Psoas muscle (tissue), 8 donors: ENCODE results near the gene SCAMP2. TPM values are rescaled to one million over a fixed set of nuclear protein-coding genes. Genes with fewer than 3 reads are reported as not detected.

Experiments
- ATAC-seq, 4 donors: fragments of 200-7000 bp; cut with Tn5 transposase; one replicate each; pipeline ENCODE4 v1.9.1; 2020; ENCODE audit warnings: moderate library complexity in 3 of 4, mild to moderate bottlenecking in 2 of 4
- DNase-seq, 2 donors: peaks; one replicate each; pipeline ENCODE4 v3.0.0-alpha.2; 2020
- H3K27ac ChIP-seq: fragments of 200-600 bp; one replicate; pipeline ENCODE4 v1.8.0; 2022
- H3K27me3 ChIP-seq, 3 donors: fragments of 200-600 bp in 1 of 3; one replicate each; pipeline versions ENCODE4 v1.6.1 to v1.8.0; 2013 to 2022; ENCODE audit warnings: low read length in 2 of 3, mild to moderate bottlenecking in 2 of 3, moderate library complexity in 1 of 3; ENCODE audit not compliant: insufficient read depth in 3 of 3
- H3K36me3 ChIP-seq, 2 donors: fragments of 200-600 bp in 1 of 2; one replicate each; pipeline versions ENCODE4 v1.6.1 to v1.8.0; 2013 to 2022; ENCODE audit warnings: low read depth in 1 of 2, mild to moderate bottlenecking in 1 of 2, moderate library complexity in 1 of 2; ENCODE audit not compliant: insufficient read depth in 1 of 2
- H3K4me1 ChIP-seq: fragments of 200-600 bp; one replicate; pipeline ENCODE4 v1.8.0; 2022
- H3K4me3 ChIP-seq: fragments of 200-600 bp; one replicate; pipeline ENCODE4 v1.8.0; 2022; ENCODE audit warnings: mild to moderate bottlenecking
- H3K9me3 ChIP-seq: fragments of 200-600 bp; one replicate; pipeline ENCODE4 v1.8.0; 2022
- CTCF ChIP-seq: fragments of 200-600 bp; IDR thresholded peaks from one replicate; pipeline ENCODE4 v1.8.0; 2022; ENCODE audit warnings: antibody characterized with exemption
- WGBS, 3 donors: extraction: QIAGEN DNeasy Blood & Tissue Kit; methylation state at CpG; one replicate each; pipeline versions ENCODE4 v1.1.6 to v1.1.7; 2013; 5-methylcytosine and 5-hydroxymethylcytosine counted together
- intact Hi-C, 2 donors: fragments of 100-400 bp; cut with DNase I; formaldehyde crosslinking; loops; one replicate each; pipeline versions ENCODE4 v1.11.0 to v1.14.2; 2022
- polyA plus RNA-seq, 3 donors: library from polyadenylated mRNA; stranded (reverse); fragments of 200-250 nt; gene quantifications; one replicate each; pipeline ENCODE4 v1.2.3, GENCODE V29; 2013
- total RNA-seq, 4 donors: library from RNA; stranded (reverse); fragmentation: NEBNext Ultra II Directional in 2 of 4; extraction: Animal tissue kit (Norgen Biotek cat#: 25700) in 2 of 4; gene quantifications; one replicate each; pipeline versions ENCODE4 v1.2.1 to v1.2.4, GENCODE V29; 2021 to 2023
- donor health status: healthy with polysubstance abuse.
- donor health status: DM: no; HTN: no; CAD: no; lungs with moderate emphysema.
- donor health status: Bipolar disorder and iron deficiency.
- donor health status: healthy.
- donor health status: DM: yes; HTN: yes; CAD: no.
- donor health status: DM: no; HTN: no; CAD: no.
- donor health status: DM: no; HTN: no; CAD: no.
- donor health status: DM: yes; HTN: yes; CAD: no.

Gene SCAMP2
- total and polyA plus RNA-seq, 7 donors: 32.1 to 73.6 (median 48.6) TPM

DNA sequence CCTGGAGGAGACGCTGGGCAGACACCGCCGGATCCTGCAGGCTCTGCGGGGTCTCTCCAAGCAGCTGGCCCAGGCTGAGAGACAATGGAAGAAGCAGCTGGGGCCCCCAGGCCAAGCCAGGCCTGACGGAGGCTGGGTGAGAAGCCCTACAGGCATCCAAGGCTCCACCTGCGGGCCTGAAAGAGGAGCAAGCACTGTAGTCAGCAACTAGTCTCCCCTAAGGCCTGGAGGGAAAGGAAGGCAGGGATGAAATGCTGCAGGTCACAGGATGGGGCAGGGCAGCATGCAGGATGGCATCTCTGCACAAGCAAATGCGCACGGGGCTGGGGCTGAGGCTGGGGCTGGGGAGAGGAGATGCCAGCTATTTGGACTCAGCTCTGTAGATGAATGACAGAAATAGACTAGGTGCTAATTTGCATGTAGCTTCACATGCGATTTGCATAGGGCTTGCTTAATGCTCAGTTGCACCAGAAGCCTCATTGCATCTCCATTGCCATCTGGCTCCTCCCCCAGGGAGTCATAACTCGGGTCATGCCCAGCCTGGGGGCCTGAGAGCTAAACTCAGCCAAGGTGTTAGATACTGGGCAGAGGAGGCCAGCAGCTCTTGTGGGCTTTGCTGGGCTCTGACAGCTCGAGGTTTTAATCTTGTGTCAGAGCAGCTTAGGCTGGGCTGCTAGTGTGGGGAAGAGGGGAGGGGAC is 51.9 kb downstream of the SCAMP2 start:
- H3K9me3 ChIP-seq: no peaks in the 10 kb centered on the region
- ATAC-seq: no peak
- no peak overlapping the region for H3K27ac ChIP-seq
- no peak overlapping the region for H3K4me3 ChIP-seq
- H3K36me3 ChIP-seq: no peaks in the 10 kb centered on the region
- intact Hi-C loops: no loop called here
- no peak for DNase-seq
- 48 to 58% (median 53%) methylated on average over 11 of the region's 11 CpGs for WGBS, 3 donors
- H3K4me1 ChIP-seq: no peaks in the 10 kb centered on the region
- no peaks in the 10 kb centered on the region for H3K27me3 ChIP-seq
- no peak for TF ChIP-seq CTCF

DNA sequence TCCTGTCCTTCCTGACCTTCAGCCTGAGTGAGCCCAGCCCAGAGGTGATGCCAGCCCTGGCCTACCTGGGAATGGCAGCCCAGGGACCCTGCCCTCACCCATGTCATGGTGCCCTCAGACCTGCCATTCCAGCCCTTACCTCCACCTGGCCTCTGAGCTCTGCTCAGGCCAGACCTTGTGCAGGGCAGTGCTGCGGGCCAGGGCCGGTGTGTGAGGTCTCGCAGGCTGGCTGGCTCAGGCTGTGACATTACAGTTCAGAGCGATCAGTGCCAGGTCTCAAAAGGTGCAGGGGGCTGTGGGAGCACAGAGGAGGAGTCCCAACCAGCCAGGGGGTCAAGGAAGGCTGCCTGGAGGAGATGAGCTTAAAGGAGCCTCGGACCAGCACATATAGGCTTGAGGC is 53.1 kb downstream of the SCAMP2 start:
- Histone ChIP-seq H3K4me3 (no peak overlapping the region), H3K9me3 (no peaks in the 10 kb centered on the region), H3K27ac (no peak overlapping the region), H3K4me1 (no peaks in the 10 kb centered on the region), H3K27me3 (no peaks in the 10 kb centered on the region), H3K36me3 (no peaks in the 10 kb centered on the region)
- ATAC-seq: no peak
- DNase-seq: no peak
- TF ChIP-seq CTCF: no peak
- 83 to 89% (median 84%) methylated on average over 5 of the region's 5 CpGs for WGBS, 3 donors
- intact Hi-C loops: no loop called here

DNA sequence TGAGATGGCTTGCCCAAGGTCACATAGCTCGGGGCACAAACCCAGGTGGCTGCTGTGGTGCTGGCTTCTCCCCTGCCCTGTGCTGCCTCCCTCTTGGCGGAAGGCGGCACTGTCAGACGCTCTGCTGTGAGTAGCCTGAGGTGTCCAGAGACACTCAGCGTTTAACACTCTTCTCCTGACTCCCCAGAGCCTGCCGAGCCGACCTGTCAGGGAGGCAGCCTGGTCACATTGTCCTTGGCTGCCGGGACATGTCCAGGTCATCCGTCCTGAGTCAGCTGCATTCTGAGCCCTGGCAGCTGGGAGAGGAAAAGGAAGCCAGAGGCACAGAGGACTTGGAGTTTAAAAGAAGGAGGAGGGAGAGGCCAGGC is 55.8 kb downstream of the SCAMP2 start:
- WGBS, 3 donors: 12 to 14% (median 14%) methylated on average over 9 of the region's 9 CpGs
- ATAC-seq (peak; percentile 87 to 96 (median 94)), DNase-seq (peak; percentile 54 to 86)
- peak; percentile 35 for TF ChIP-seq CTCF
- H3K27me3 ChIP-seq: no peaks in the 10 kb centered on the region
- no peak overlapping the region for H3K4me3 ChIP-seq
- no peaks in the 10 kb centered on the region for H3K4me1 ChIP-seq
- no peaks in the 10 kb centered on the region for H3K36me3 ChIP-seq
- no peaks in the 10 kb centered on the region for H3K9me3 ChIP-seq
- H3K27ac ChIP-seq: peak overlapping the region; percentile 68
- intact Hi-C loops: no loop called here

DNA sequence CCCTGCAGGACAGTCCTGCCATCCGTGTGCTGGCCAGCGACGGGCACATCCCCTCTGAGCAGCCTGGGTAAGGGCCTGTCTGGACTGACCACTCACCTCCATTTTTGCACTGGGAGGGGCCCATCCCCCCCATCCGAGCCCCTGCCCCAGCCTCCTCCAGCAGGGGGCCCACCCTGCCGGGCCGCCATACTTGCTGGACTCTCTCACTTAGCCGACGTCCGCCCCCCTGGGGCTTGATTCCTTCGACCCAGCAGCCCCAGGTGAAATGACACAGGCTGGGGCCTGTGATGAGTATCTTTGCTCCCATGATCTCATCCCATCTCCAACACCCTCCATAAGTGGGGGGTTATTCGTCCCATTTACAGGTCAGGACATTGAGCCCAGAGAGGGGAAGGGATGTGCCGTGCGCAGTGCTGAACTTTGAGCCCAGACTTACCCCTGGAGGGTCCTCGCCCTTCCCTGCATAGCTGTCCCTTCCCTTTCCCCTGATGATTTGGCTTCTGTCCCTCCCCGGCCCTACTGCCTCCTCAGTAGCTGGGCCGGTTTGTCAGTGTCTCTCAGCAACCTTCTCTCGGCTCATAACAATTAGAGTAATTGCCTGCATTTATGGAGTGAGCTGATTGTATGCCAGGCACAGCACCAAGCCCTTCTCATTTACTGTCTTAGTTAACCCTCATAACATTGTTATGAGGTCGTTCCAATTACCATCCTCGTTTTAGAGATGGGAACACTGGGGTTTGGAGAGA is 56.4 kb downstream of the SCAMP2 start:
- peak in 2 of 4 donors; percentile 1 to 3 for ATAC-seq
- no peak for TF ChIP-seq CTCF

More for the DNA sequence above, 56.4 kb downstream of the SCAMP2 start:
- no peak for DNase-seq
- intact Hi-C loops: no loop called here
- Histone ChIP-seq H3K9me3 (no peaks in the 10 kb centered on the region), H3K4me1 (no peaks in the 10 kb centered on the region), H3K4me3 (no peak overlapping the region), H3K27ac (peak overlapping the region; percentile 68), H3K27me3 (no peaks in the 10 kb centered on the region), H3K36me3 (no peaks in the 10 kb centered on the region)
- 49 to 55% (median 51%) methylated on average over 19 of the region's 19 CpGs for WGBS, 3 donors
